ENCODE results near the gene RAB27A.
"Not testable (repeated sequence)": the region's sequence is repeated elsewhere in the genome, so short reads cannot be mapped to it uniquely, and the experiment has no call there.

RAB27A gene

DNA sequence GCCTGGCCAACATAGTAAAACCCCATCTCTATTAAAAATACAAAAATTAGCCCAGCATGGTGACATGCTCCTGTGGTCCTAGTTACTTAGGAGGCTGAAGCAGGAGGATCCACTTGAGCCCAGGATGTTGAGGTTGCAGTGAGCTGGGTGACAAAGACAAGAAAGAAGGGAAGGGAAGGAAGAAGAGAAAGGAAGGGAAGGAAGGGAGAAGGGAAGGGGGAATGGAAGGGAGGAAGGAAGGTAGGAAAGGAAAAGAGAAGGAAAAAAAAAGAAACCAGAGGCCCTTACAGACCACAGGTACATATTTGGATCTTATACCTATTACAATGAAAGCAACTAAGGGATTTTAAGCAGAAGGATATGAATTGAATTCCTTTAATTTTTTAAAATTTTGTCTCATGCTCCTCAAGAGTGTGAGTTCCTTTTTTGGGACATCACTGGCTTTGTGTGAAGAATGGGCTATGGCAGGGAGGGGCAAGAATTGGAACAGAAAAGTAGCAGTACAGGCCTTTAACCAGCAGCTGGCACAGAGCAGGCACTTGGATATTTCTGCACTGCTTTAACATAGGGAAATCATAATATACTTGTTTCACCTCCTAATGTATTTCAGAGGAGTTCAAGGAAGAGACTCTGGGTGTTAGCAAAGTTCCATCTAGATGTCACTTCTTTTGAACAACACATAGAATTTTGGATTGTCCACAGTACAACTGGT lies 7.9 kb downstream of the RAB27A start:
- DNase-seq: no peak

DNA sequence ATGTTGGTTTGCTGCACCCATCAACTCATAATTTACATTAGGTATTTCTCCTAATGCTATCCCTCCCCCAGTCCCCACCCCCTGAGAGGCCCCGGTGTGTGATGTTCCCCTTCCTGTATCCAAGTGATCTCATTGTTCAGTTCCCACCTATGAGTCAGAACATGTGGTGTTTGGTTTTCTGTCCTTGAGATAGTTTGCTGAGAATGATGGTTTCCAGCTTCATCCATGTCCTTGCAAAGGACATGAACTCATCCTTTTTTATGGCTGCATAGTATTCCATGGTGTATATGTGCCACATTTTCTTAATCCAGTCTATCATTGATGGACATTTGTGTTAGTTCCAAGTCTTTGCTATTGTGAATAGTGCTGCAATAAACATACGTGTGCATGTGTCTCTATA lies 9.0 kb downstream of the RAB27A start:
- DNase-seq: not testable (repeated sequence)

DNA sequence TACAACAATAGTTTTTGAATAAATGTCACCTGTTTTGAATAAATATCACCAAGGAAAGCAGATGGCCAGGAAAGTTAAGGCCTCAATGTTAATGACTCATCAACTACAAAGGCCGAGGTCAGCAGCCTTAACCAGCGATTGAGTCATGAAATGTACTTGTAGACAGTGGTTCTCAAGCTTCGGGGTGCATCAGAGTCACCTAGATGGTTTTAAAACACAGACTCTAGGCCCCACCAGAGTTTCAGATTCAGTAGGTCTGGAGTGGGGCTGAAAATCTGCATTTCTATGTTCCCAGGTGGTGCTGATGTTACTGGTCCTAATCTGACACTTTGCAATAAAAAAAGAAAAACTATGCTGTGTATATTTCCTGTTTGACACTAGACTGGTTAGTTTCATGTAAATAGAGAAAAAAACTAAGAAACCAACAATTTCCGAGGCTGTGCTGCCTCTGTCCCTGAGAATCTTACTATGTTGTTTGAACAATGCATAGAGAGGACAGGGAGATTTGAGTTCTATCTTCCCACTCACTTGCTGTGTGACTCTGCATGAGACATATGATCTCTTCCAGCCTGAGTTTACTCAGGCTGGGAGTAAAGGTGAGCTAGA lies 9.8 kb downstream of the RAB27A start:
- DNase-seq: no peak

DNA sequence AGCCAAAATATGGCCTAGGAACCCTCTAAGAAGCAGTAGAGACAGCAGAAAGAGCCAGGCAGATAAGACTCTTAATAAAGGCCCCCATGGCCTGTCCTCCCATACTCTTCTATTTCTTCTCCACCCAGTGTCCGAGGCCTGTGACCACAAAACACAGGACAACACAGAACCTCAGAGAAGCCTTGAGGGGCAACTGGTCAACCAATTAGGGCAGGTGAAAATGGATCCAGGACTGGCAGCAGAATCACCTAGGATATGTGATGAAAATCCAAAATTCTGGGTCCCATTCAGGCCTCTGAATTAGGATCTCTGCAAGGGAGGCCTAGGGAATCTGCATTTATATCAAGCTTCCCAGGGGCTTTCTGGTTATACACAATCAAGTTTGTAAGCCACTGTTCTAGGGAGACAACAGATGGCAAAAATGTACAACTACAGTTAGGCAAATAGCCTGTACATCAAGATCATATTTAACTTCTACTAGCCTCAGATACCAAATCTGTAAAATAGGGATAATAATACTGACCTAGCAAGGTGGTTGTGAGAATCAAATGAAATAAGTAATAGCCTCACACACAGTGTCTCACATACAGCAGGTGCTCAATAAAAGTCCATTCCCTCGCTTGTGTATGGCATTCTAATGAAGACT lies 10.4 kb downstream of the RAB27A start:
- no peak for DNase-seq

DNA sequence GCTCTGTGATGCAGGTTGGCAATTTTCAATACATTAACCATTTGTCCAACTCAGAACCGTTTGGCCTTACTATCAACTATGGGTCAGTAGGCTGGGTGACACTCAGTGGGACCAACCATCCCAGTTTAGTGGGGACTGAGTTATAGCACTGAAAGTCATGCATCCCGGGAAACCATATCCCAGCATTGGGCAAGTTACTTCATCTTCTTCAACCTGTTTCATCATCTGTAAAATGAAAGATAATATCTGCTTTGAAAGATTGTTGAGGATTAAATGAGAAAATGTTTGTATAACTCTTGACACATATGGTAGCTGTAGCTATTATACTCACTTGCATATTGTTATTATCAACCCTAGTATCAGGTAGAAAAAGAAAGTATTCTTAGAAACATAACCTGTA lies 11.9 kb downstream of the RAB27A start:
- no peak for DNase-seq

DNA sequence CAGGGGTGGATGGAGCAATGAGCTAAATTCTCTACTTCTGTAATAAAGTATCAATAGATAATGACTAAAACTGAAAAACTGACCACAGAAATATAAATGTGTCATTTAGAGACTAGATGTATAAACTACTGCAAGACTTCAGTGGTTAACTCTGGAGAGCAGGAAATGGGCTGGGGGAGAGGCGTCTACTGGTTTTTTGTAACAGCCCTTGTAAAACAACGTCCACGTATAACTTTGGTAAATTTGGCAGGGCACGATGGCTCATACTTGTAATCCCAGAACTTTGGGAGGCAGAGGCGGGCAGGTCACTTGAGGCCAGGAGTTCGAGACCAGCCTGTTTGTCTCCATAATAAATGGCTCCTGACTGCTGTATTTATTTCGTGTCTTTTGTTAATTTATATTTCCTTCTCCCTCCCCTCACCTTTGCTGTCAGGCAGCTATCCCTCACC lies 12.5 kb downstream of the RAB27A start:
- DNase-seq: no peak

DNA sequence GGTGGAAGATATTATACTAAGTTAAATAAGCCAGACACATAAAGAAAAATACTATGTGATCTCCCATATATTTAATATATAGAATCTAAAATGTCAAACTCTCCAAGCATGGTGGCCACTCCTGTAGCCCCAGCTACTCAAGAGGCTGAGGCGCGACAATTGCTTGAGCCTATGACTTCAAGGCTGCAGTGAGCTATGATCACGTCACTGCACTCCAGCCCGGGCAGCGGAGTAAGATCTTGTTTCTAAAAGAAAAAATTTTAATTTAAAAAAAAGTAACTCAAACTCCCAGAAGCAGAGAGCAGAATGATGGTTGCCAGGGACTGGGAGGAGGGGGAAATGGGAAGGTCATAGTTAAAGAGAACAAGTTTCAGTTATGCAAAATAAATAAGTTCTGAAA lies 13.3 kb downstream of the RAB27A start:
- DNase-seq: no peak

DNA sequence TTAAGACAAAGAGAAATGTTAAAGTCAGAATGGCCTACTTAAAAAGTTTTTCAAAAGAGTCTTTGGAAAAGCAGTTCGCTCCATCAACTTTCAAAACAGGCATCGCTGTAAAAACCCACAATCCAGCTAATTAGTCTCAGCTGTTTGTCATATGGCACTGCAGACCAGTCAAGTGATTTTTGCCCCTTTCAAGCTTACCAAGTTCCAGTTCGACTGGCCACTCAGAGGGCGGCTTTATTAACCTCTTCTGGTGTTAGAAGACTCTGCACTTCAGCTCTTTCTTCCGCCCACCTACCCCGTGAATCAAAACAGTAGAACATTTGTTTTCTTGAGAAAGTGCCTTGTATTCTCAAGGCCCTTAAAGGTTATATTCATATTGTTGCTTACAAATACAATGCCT lies 19.3 kb downstream of the RAB27A start:
- DNase-seq: no peak

DNA sequence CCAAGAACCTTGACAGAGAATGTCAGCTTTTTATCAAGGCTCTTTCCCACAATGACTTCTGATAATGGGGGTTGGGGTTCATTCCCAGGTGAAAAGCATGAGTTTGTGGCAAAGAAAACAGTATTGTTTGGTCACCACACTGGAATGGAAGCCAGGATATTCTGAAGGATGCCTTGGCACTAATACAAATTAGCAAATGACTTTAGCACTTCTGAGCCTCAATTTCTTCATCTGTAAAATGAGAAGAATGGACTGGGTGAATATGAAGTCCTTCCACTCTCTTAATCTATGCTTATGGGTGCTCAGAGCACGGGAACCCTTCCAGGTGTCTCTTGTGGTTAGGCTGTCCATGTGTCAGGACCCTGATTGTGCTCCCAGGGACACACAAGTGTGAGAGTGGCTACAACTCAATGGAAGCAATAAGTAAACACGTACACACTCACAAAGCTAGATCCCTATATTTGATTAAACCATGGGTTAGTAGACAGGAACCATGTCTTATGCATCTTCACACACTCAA lies 21.4 kb downstream of the RAB27A start:
- no peak for DNase-seq

DNA sequence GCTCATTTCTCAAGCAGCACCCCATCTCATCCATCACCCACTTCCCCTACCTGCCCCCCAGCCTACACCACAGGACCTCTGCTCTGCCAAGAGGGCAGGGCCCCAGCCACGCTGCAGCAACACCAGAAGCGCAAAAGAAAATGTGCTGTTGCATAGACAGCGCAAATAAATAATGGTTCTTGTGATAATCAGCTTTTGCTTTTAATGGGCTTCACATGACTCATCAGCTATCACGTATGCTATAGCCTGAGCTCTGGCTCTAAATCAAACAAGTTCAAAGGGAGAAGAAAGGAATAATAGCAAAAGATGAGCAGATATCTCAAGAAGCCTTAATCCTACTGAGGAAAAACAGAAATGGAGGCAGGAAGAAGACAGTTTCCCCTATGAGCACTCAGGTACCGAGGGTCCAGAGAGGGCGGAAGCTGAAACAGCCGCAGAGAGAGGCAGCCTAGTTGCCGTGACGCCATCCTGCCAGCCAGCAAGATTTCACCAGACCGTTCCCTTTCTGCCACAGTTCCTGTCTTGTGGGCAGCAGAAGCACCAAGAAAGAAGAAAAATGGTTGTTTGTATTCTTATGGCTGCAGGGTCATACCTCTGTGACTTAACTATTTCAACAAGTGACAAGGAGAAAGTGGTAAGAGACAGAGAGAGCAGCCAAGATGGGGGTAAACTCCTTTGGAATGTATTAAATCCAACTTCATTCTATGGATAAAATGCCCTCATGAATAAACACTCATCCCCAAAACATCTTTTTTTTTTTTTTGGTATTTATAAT lies 22.0 kb downstream of the RAB27A start:
- no peak for DNase-seq

DNA sequence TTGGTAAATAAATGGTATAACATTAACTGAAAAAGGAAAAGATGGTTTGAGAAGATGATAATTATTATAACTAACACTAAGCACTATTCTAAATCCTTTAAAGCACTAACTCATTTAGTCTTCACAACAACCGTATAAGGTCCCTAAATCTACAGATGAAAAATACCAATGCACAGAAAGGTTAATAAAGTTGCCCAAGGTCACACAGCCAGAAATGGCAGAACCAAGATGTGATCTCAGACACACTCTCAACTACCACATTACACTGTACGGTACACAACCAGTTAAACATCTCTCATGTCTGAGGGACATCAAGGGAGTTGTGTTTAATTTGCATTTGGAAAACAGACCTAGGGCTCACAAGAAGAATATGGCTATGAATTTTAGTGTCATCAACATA lies 23.1 kb downstream of the RAB27A start:
- DNase-seq: no peak

DNA sequence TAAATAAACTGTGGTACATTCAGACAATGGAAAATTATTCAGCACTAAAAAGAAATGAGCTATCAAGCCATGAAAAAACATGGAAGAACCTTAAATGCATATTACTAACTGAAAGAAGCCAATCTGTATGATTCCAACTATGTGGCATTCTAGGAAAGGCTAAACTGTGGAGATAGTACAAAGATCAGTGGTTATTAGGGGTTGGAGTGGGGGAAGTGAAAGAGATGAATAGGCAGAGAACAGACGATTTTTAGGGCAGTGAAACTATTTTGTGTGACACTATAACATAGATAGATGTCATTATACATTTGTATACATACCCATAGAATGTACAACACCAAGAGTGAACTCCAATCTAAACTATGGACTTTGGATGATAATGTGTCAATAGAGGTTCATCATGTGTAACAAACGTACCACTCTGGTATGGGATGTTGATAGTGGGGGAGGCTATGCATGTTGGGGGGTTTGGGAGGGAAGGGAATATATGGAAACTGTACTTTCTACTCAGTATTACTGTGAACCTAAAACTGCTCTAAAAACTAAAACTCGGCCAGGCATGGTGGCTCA lies 29.0 kb downstream of the RAB27A start:
- DNase-seq: no peak

DNA sequence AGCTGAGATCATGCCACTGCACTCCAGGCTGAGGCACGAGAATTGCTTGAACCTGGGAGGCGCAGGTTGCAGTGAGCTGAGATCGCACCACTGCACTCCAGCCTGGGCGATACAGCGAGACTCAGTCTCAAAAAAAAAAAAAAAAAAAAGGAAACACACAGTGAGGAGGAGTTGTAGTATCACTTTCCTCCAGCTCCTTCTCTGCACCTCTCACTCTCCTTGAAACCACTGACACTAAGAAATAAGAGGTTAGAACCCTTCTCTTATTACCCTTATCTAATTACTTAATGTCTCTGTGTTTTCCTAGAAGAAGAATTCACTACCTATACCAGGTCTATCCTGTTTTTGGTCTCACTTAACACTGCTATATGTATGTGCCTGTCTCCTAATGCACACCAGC lies 31.7 kb downstream of the RAB27A start:
- no peak for DNase-seq

DNA sequence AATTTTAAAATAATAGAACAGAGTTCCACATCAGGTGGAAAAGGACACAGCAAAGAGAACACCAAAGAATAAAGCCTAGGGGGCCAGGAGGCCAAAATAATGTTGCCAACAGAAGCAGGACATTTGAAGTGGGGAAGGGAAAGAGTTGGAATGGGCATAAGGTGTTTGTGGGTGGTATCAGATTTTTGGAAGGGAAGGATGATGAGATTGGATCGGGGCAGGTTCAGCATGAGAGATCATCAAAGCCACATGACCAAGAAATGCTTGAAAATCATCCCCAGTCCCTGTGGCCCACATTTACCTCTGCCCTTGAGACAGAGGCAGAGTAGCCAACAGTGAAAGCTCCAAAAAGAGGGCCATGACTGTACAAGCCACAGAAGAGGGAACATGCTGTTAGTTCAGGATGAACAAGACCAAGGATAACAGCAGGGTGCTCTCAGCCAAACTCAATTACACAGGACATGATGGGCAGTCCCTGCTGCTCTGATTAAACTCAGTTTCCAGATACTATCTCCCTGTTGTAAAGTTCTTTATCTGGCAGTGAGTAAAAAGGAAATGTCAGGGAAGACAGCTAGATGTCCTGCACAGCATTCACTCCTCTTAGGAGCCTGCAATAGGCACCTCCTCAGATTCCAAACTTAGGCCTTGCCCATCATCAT lies 32.5 kb downstream of the RAB27A start:
- no peak for DNase-seq

DNA sequence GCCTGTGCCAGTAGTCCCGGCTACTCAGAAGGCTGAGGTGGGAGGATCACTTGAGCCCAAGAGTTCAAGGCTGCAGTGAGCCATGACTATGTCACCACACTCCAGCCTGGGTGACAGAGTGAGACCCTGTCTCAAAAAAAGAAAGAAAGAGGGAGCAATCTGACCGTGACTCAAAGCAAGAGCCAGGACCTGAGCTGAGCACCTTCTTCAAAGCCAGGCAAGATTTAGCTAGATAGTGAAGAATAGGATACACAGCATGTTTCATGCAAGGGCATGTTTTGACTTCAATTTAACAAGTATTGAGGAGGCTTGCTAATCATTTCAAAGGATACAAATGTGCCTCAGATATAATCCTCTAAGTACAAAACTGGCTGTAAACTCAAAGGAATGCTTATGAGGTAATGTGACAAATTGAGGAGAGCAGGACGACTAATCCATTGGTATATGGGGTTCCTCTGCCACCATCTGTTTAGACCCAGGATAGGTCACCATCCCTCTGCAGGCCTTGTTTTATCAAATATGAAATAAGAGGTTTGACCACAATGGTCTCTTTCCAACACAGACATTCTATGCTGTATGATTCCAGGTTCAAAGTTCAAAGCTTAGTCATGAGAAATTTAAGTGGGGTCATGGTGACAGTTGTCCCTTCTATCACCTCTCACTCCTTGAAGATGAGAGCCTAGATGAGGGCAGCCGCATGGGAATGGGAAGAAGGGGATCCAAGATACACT lies 33.2 kb downstream of the RAB27A start:
- no peak for DNase-seq

DNA sequence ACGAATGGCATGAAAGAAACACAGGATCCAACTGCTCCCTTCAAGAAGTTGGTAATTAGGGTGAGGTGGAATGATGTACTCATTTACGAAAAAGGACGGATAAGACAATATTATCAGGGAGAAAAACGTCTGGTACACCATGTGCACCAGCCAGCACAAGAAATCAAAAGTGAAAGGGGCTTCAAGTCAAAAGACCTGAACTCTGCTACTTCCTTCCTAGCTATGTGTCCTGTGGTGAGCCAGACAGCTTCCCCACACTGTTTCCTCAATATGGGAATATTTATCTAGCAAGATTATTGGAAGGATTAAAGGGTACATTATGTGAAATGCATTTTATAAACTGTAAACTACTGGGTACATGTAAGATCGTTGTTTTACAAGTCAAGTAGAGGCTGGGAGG lies 33.9 kb downstream of the RAB27A start:
- DNase-seq: no peak

DNA sequence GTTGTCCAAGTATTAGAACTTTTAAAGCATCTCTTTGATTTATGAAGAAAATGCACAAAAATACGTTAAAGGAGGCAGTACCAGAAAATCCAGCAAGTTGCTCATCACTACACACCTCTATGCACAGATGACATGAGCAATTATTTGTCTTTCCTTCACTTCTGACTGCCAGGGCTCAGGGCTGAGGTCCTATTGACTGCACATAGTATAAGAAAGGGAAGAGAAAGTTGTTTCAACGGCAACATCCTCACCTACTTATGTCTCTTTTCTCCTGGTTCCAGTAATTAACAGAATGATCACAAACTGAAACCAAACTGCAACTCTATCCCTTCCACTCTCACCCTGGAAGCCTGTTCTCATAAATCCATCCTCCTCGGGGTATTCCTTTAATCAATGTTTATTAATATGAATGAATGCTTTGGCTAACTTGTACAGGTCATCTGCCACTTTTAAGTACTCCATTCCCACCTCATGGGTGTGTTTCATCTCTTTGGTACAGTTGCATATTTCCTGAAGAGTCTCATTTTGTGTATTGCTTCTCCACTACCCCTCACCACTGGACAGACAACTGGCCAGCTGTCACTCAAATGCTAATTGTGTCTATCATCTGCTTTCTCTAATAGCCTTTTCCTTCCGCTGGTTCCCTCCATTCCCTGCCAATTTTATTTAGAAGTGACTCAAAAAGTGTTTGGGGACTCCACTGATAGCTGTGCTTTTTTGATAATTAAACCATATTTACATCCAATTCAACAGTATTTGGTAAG lies 34.5 kb downstream of the RAB27A start:
- no peak for DNase-seq

DNA sequence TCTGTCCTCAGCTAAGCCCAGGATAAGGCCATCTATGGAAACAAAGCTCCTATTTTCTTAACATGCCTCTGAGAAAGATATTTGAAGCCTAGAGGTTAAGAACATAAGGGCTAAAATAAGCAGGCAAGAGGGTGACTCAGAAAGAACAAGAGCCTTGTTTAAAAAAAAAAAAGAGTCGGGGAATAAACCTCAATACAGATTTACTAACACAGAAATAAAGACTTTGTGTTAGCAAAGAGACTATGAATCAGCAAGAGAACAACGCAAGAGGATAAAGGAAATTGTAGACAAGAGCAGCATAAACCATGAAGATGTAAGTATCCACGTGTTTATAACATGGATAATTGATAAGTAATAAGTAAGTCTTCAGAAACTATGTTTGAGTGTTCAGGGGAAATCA lies 36.0 kb downstream of the RAB27A start:
- DNase-seq: no peak

DNA sequence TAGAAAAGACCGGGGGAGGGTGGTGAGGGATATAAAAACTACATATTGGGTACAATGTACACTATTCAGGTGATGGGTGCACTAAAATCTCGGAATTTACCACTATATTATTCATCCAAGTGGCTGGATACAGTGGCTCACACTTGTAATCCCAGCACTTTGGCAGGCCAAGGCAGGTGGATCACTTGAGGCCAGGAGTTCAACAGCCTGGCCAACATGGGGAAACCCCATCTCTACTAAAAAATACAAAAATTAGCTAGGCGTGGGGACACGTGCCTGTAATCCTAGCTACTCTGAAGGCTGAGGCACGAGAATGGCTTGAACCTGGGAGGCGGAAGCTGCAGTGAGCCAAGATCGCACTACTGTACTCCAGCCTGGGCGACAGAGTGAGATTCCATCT lies 37.4 kb downstream of the RAB27A start:
- not testable (repeated sequence) for DNase-seq

DNA sequence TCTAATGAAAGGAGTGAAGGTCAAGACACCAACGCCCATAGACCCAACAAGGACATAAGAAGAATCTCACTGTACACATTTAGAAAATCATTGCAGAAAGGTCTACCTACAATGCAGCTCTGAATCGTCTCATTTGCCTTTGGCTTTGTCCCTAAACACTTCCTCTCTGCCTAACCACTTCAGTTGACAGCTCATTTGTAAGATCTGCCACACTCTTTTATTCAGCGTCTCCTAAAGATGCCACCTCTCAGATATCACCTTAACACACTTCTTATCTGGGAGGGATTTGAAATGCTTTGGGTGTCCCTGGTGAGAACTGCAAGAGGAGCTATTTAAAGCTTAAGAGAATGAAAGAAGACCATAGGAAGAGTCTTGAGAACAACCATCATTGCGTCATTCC lies 38.7 kb downstream of the RAB27A start:
- DNase-seq: no peak

DNA sequence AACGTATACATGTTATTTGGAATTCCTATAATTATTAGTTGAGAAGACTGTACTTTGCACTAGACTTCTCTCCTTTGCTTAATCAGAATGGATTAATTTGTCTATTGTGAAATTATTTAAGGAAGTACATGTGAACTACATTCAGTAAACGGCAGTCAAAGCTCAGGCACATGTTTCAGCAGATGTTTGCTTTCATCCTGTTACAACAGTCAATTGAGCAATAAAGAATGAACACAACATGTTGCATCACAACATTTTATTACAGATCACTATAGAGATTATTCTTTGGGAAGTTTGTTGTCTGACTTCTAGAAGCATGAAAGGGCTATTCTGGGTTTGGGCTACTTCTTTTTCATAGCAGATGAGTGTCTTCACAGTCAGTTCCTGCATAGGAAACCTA lies 39.2 kb downstream of the RAB27A start:
- no peak for DNase-seq
